Measurements from ENCODE around the gene THBD.

DNA sequence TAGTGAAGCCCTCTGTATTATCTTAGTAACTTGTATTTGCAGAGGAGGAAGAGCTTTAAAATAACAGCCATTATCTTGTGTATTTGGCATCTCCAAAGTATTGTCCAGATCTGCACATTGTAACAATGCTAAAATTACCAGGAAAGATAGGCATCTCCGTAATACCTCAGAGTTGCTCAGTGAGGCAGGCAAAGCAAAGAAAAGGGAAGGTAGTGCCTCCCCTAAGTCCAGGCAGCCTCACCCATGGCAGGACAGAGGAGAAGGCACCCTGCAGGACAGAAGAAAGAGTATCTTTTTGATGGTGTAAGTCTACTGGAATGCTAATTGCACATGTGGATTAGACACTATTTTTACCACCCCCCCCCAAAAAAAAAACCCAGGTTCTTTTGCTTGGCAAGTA lies 27.9 kb downstream of the THBD start:
- TF ChIP-seq CEBPB (IDR thresholded peaks at IDR 0.05) (no peak), RAD21 (IDR thresholded peaks at IDR 0.05; ENCODE audit: low read depth) (no peak), CREB1 (IDR thresholded peaks at IDR 0.05; ENCODE audit: low read depth) (no peak), YY1 (IDR thresholded peaks at IDR 0.05; ENCODE audit: low read depth) (no peak), TEAD4 (IDR thresholded peaks at IDR 0.05) (no peak), ZBTB7A (IDR thresholded peaks at IDR 0.05; ENCODE audit: low read depth) (no peak), EGR1 (IDR thresholded peaks at IDR 0.05) (no peak), TAF1 (IDR thresholded peaks at IDR 0.05; ENCODE audit: low read depth) (no peak)
- TF ChIP-seq, protein P1, sequence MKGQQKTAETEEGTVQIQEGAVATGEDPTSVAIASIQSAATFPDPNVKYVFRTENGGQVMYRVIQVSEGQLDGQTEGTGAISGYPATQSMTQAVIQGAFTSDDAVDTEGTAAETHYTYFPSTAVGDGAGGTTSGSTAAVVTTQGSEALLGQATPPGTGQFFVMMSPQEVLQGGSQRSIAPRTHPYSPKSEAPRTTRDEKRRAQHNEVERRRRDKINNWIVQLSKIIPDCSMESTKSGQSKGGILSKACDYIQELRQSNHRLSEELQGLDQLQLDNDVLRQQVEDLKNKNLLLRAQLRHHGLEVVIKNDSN (IDR thresholded peaks at IDR 0.05) = no peak

Data from Ishikawa (cell line).